NCI-H187 treated with DMSO at 0.1 percent for 48 hours (cell line): ENCODE results near the gene GPR180.

Source experiments
- DNase-seq: peaks from one replicate; lab custom pipeline; 2025; lab: John Stamatoyannopoulos, UW

GPR180 gene

GRCh38 chr13:94601446-94602431 is at the start of gene GPR180:
GPR180 (plus strand) TSS chr13:94601857; CDS start chr13:94601928, 71 bp downstream.
- peak; percentile 99 for DNase-seq

DNA sequence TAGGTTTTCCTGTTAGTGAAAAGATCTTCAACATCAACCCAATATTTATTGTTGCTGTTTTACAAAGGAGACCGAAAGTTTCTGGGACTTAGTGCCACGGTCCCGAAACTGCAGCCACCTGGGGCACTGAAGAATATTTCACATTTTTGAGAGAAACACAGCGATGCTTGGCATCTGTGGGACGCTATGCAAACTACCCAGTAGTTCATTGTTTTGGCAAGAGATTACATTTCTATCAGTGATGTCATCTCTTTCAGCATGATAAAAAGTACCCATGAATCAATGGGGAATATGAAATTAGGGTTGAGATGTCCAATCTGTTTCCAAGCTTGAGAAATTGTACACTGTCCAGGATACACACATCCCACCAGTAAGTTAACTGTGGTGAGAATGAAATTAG is 49.6 kb upstream of the GPR180 start:
- DNase-seq: no peak

DNA sequence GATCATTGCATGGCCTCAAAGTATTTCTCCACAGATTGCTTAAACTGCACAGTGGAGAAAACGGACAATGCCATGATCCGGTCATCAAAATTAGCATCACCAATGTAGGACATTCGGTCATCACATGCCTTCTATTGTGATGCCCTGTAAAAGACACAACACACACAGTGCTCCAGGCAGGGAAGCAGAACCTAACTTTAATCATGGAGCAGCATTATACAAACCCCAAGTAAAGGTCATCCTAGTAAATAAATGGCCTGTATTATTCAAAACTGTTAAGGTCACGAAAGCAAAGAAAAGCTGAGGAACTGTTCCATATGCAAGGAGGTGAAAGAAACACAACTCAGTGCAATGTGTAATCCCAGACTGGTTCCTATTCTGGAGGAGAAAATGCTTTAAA is 47.9 kb upstream of the GPR180 start:
- DNase-seq: no peak

- no peak for DNase-seq
Observed at GRCh38 chr13:94556041-94556440, 45.6 kb upstream of the GPR180 start.

DNA sequence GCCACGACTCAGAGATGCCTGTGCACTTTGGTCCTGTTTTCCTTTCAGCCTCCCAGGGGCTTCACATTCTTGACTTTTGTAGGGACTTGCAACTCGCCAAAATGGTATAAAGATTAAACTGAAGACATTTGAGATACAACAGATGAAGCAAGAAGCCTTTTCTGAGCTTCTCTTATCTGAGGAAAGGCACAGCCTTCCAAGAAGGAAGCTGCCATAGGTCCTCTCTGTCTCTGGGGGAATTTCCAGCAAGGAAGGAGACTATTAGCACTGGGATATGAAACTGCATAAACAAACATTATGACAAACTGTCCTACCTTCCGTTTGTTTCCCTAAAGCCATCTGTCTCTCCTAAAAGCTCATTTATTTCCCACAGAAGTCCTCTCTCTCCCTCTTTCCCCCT is 45.0 kb upstream of the GPR180 start:
- no peak for DNase-seq

DNA sequence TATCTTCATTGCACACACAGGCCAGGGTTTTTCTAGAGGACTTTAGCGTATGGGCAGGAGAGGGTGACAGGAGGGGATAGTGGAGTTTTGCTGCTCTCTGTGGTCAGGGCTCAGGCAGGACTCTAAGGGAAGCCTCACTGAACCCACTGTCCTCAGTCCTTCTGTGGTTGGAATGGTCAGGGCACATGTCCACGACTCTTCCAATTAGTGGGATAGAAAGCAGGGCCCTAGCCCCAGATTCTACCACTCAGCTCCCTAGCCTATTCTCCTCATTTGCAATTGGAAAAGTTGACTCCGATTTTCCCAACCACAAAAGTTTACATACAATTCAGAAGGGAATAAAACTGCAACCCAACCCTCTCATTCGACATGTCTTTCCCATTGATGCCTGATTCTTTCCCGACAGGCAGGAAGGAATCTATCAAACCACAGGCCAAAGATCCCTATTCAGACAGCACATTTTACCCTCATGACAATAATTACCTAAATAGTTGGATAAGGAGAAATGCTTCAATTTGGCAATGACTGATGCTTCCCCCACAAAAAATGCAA is 43.9 kb upstream of the GPR180 start:
- DNase-seq: no peak

DNA sequence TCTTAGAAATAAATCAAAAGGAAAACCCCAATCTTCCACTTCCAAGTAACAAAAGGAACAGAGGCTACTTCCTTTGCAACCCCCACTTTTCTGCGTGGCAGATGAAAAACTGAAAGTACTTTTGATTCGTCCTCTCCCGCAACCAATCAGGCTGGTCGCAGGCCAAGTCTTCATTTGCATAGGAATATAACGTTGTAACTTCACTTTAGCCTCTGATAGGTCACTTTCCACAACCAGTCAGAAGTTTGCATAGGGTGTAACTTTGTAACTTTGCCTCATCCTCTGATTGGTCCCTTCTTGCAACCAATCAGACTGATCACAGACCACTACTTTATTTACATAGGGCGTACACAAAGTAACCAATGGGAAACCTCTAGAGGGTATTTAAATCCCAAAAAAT is 42.9 kb upstream of the GPR180 start:
- no peak for DNase-seq

- no peak for DNase-seq
Observed at GRCh38 chr13:94559222-94559795, 42.3 kb upstream of the GPR180 start.

GRCh38 chr13:94560116-94560515 is 41.5 kb upstream of the GPR180 start:
- DNase-seq: no peak

GRCh38 chr13:94561126-94561525 is 40.5 kb upstream of the GPR180 start:
- DNase-seq: no peak

- no peak for DNase-seq
Observed at GRCh38 chr13:94567581-94567980, 34.1 kb upstream of the GPR180 start.

DNA sequence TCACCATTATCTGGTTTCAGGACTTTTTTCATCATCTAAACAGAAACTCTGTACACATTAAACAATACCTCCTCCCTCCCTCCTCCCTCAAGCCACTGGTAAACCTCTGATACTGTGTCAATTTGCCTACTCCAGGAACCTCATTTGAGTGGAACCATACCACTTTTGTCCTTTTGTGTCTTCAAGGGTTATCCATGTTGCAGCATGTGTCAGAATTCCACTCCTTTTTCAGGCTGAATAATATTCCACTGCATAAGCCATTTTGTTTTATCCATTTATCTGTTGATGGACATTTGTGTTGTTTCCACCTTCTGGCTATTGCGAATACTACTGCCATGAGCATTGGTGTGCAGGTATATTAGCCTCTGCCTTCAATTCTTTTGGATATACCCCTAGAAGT is 33.2 kb upstream of the GPR180 start:
- DNase-seq: no peak

GRCh38 chr13:94569615-94570014 is 32.0 kb upstream of the GPR180 start:
- no peak for DNase-seq

DNA sequence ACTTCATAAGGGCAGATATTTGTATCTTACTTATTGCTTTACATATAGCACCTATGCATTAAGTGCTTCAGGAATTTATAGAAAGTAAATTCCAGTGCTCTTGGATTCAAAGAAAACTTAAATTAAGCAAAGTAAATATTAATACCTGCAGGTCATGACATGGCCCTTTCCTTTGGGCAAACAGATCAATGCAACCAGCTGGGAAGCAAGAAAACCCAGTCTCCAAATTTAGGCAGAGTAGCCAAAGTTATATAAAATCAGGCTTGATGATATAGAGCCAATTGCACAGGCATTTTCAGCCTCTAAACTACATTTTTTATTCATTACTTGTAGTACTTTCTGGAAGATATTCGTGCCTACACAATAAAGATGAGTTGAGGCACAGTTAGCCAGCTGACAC is 22.6 kb upstream of the GPR180 start:
- no peak for DNase-seq

DNA sequence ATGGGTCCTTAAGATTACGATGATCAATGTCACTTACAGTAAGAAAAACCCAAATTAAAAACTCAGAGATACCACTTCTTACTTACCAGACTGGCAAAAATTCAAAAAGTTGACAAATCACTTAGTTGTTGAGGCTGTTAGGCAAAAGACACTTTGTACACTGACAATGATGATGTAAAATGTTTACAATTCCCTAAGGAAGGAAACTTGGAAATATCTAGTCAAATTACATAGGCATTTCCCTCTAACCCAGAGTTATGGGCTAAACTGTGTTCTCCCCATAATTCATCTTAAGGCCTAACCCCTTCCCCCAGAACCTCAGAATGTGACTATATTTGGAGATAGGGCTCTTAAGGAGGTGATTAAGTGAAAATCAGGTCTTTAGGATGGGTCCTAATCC is 17.7 kb upstream of the GPR180 start:
- no peak for DNase-seq

DNA sequence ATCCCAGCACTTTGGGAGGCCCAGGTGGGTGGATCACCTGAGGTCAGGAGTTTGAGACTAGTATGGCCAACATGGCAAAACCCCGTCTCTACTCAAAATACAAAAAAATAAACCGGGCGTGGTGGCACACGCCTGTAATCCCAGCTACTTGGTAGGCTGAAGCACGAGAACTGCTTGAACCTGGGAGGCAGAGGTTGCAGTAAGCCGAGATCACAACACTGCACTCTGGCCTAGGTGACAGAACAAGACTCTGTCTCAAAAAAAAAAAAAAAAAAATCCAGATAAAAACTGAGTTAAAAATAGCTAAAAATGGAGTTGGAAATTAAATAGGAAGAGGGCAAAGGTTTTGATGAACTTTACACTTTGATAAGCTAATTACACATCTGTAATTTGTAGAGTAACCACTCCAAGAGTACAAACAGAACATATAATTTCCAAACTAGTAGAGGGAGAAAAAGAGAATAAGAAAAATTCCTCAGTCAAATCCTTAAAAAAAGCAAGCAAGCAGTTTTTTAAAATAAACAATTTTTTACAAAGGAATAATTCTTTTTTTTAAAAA is 16.0 kb upstream of the GPR180 start:
- DNase-seq: no peak

DNA sequence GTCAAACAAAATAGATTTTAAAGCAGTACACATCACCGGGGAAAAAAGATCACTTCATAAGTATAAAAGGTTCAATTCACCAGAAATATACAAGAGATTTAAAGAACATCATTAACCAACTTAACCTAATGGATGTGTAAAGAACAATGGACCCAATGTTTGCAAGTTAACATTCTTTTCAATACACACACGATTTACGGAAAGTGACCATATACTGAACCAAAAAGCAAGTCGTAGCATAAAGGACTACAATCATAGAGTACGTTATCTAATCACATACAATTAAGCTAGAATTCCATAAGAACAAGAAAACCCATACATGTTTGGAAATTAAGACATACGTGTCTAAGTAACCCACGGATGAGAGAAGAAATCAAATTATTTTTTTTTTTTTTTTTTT is 15.3 kb upstream of the GPR180 start:
- no peak for DNase-seq

- DNase-seq: no peak
Observed at GRCh38 chr13:94588541-94588940, 13.1 kb upstream of the GPR180 start.

GRCh38 chr13:94590744-94591143 is 10.9 kb upstream of the GPR180 start:
- no peak for DNase-seq

GRCh38 chr13:94595001-94595949 is 6.4 kb upstream of the GPR180 start:
- DNase-seq: no peak

DNA sequence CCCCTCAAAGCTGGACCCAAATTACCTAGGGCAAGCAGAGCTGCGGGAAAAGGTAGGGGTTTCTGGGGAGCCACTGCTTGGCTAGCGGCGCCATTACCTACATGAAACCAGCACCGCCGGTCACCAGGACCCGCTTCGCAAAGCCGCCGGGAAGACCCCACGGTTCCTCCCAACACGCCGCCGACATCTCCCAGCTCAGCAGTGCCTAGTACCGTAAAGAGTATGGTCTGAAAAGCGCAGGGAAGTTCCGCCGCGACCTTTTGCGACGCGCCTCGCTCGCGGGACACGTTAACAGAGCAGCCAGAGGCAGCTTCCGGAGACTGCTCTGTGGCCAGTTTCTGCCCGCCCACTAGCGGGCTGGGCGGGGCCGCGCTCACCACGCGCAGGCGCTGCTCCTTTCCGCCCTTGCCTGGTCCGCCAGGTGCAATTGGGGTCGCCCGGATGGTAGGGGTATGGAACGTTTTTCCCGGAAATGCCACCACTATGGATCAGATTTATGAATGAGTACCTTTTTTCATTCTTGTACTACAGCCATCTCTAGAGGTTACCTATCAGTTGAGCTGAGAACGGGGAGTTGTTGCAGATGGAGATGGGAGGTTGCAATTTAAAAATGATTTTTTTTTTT is 5.6 kb upstream of the GPR180 start, which contains the start of gene TGDS:
TSS of gene TGDS (minus strand) at position 203 of the 625 bp plus-strand sequence. CDS start at position 187, 16 bp downstream.
- peak; percentile 75 for DNase-seq
